Astrocyte of the spinal cord (primary cell): ENCODE measurements around the gene CDRT15.

Experiments used
- DNase-seq: peaks from one replicate; pipeline ENCODE4 v3.0.0; 2011; ENCODE audit warnings: low read depth, low spot score
- H3K4me3 ChIP-seq: 2 replicates; pipeline ENCODE4 v1.5.1; 2011; ENCODE audit warnings: low read depth, mild to moderate bottlenecking, low read length, moderate library complexity
- in situ Hi-C: cut with HindIII; loops from 2 replicates; pipeline ENCODE4 v1.10.0; 2017; ENCODE audit warnings: low sequenced_read_pairs
- TF ChIP-seq, protein P1 (sequence below): IDR thresholded peaks from 2 replicates; pipeline ENCODE4 v1.5.1; 2012; ENCODE audit warnings: low read depth, mild to moderate bottlenecking, low read length, inconsistent platforms

The CDRT15 gene

DNA sequence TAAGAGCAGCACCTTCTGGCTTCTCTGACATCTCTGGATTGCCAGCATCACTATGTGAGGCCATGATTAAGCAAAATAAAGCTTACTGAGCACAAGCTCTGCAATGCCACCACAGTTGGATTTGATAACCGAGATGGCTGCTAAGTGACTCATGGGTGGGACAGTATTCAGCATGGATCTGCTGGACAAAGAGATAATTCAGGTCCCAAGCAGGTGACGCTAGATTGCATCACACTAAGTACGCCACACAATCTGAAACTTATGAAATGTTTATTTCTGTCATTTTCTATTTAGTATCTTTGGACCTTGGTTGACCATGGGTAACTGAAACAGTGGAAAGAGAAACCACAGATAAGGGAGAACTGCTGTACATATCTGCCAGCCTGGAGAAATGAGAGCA lies 27.4 kb downstream of the CDRT15 start:
- no peak overlapping the region for H3K4me3 ChIP-seq
- in situ Hi-C loops = no loop called here
- no peak for DNase-seq
- TF ChIP-seq, protein P1, sequence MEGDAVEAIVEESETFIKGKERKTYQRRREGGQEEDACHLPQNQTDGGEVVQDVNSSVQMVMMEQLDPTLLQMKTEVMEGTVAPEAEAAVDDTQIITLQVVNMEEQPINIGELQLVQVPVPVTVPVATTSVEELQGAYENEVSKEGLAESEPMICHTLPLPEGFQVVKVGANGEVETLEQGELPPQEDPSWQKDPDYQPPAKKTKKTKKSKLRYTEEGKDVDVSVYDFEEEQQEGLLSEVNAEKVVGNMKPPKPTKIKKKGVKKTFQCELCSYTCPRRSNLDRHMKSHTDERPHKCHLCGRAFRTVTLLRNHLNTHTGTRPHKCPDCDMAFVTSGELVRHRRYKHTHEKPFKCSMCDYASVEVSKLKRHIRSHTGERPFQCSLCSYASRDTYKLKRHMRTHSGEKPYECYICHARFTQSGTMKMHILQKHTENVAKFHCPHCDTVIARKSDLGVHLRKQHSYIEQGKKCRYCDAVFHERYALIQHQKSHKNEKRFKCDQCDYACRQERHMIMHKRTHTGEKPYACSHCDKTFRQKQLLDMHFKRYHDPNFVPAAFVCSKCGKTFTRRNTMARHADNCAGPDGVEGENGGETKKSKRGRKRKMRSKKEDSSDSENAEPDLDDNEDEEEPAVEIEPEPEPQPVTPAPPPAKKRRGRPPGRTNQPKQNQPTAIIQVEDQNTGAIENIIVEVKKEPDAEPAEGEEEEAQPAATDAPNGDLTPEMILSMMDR = no peak

DNA sequence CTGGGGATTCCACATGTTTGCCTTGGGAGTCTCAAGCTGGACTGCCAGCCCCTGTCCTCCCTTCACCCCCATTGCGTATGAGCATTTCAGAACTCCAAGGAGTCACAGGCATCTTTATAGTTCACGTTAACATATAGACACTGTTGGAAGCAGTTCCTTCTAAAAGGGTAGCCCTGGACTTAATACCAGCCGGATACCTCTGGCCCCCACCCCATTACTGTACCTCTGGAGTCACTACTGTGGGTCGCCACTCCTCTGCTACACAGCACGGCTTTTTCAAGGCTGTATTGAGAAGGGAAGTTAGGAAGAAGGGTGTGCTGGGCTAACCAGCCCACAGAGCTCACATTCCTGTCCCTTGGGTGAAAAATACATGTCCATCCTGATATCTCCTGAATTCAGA lies 28.9 kb downstream of the CDRT15 start:
- TF ChIP-seq, protein P1 = no peak
- H3K4me3 ChIP-seq = no peak overlapping the region
- in situ Hi-C loops = no loop called here
- no peak for DNase-seq

DNA sequence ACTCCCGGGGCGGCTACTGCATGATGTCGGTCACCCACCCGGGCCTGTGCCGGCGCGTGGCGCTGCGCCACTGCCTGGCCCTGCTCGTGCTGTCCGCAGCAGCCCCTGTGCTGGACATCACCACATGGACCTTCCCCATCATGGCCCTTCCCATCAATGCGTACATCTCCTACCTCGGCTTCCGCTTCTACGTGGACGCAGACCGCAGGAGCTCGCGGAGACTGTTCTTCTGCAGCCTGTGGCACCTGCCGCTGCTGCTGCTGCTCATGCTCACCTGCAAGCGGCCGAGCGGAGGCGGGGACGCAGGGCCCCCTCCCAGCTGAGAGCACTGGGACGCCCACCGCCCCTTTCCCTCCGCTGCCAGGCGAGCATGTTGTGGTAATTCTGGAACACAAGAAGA lies 29.8 kb downstream of the CDRT15 start:
- in situ Hi-C loops = no loop called here
- no peak for DNase-seq
- no peak overlapping the region for H3K4me3 ChIP-seq
- TF ChIP-seq, protein P1 = no peak

DNA sequence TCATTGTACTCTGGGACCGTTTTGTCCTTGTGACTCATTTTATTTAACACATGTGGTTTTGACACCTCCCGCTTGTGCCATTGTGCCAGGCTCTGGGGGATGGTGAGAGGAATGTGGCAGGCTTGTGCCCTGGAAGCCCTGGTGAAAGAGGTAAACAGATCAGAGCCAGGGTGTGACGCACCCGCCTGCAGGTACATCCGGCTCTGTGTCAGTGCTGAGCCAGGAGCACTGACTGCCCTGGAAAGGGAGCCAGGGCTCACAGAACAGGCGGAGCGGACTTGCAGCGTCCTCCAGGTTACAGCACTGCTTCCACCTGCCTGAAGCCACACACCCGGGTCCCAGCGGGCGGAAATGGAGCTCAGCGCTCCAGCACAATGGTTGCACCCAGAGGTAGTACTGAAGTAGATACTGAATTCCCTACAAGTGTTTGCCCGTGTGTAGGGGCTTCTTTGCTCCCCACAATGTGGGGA lies 30.6 kb downstream of the CDRT15 start:
- in situ Hi-C loops = no loop called here
- no peak for DNase-seq

DNA sequence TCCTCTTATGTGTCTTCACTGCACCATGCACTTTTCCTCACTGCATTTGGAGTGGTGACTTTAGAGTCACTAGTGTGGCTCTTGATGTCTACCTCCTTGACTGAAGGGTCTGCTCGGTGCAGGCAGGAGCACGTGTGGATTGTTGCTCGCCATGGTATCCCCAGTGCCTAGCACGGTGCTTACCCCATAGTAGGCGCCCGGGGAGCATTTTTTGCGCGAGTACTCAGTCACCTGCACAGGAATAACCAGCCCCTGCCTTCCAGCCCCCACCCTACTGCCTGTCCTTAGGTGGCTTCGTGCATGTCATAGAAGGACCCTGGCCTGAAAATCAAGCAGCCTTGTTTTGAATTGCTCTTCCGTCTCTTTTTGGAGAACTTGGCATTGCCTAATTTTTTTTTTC lies 31.3 kb downstream of the CDRT15 start:
- TF ChIP-seq, protein P1 = no peak
- DNase-seq = no peak
- no peak overlapping the region for H3K4me3 ChIP-seq
- in situ Hi-C loops = no loop called here

More for the DNA sequence above, 30.6 kb downstream of the CDRT15 start:
- no peak overlapping the region for H3K4me3 ChIP-seq
- TF ChIP-seq, protein P1 = no peak

DNA sequence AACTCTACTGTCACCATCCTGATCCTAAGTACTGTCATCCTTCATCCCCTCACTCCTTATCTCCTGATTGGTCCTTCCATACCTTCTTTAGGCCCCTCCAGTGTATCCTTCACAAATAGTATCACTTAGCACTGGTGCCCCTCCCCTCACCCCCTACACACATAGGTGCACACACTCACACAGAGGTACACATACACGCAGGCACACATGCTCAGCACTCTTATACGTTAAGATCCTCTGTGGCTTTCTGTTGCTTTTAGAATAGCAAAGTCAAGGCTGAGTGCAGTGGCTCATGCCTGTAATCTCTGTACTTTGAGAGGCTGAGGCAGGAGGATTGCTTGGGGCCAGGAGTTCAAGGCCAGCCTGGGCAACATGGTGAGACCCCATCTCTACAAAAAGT lies 32.1 kb downstream of the CDRT15 start:
- DNase-seq = no peak
- no peak overlapping the region for H3K4me3 ChIP-seq
- TF ChIP-seq, protein P1 = no peak
- in situ Hi-C loops = no loop called here

DNA sequence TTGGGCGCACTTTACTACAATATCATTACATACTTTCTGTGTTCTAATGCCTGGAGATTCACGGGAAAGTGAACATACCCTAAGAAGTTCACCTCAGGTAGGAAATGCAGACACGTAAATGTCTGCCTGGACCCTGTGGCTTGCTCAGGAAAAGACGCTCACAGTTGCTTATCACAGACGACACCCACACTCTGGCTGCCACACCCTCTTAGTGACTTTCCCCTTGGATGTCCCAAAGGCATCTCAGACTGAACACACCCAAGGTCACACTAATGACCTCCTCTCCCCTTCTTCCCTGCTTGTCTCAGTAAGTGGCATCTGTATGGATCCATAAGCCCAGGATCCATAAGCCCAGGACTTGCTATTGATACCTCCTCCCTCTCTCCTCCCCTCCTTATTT lies 32.6 kb downstream of the CDRT15 start:
- no peak for DNase-seq
- in situ Hi-C loops = no loop called here
- TF ChIP-seq, protein P1 = no peak
- H3K4me3 ChIP-seq = no peak overlapping the region
